Measurements from ENCODE around the gene PPP1R3C.
A peak's percentile ranks its signal among the peaks of the same experiment; 100 is the strongest.

Gene PPP1R3C

DNA sequence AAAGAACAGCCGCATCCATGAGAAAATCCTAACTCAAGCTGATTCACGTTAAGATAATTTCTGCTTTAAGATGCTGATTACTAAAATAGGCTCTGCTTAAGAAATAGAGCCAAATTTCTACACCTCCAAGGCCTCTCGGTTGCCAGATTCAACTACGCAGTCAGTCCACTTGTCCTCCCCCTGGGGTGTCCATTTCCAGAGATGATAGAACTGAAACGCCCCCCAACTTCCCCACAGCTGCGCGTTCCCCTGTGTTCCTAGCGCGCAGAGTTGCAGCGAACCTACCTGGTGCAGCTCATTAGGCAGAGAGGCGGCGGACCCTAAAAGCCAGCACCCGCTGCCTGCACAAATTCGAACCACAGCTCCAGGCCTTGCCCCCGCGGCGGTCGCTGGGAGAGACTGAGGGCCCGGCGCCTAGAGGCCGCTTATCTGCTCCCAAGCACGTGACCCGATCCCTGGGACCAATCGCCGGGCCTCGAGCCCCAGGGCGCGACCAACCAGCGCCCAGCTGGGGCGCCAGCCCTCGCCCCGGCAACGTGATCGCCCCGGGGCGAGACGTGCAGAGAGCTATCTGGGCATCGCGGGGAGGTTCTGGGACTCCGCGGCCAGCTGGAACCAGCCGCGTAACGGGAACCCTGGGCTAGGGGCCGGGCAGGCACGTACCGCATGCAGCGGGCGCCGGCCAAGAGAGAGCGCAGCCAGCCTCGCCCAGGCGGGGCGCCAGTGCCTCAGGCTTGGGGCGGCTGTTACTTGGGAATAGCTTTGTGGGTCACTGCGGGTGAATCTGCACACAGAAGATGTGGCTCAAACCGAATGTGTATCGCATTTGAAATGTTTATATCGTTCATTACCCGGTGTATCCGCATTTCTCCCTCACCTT, at the start of gene PPP1R3C:
PPP1R3C (minus strand) TSS at position 401 of the 880 bp plus-strand sequence; CDS start at position 299, 102 bp downstream.
- DNase-seq: peak; percentile 67

- DNase-seq: no peak
These were observed 48.7 kb upstream of the PPP1R3C start for GRCh38 chr10:91681361-91682276.

- no peak for DNase-seq
These were observed 47.6 kb upstream of the PPP1R3C start for GRCh38 chr10:91680487-91680886.

- DNase-seq: no peak
These were observed 46.4 kb upstream of the PPP1R3C start for GRCh38 chr10:91679296-91679695.

DNA sequence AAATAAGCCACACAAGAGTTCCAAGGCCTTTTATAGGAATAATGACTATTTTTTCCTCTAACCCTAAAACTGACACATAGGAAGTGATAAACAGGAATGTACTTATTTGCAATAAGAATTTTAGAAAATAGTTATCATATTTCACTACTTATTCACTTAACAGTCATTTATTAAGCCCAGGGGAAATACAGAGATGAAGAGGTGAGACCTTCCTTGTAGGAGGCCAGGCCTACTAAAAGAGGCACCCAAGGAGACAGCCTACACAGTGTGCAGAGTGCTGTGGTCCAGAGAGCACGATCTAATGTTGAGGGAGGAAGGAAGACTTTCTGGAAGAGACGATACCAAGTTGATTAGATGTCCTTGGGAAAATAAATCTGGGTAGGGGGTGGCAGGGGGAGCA, 45.0 kb upstream of the PPP1R3C start:
- DNase-seq: no peak

DNA sequence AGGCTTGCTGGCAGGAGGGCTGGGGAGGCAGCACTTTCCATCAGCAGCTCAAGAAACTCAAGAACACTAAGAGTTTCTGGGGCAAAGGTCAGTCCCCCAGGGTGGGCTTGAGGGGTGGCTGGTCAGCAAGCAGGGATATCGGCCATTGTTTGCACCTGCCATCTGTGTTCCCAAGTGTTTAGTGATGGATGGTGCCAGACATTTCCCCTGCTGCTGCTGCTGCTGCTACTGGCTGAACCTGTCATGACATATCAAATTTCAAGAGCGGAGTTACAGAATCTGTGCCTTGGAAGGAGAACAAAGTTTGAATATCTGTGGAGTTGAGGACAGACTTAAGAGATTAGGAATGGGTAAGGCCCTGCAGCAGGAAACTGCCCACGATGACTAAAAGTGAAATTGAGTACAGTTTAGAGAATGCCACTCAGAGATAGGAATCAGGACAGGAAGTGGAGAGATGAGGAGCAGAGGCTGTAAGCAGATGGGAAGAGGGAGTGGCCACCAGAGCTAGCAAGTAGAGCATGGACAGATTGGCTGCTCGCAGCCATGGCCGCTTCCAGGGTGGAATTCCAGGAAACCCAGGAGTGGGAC, 39.2 kb upstream of the PPP1R3C start:
- no peak for DNase-seq

DNA sequence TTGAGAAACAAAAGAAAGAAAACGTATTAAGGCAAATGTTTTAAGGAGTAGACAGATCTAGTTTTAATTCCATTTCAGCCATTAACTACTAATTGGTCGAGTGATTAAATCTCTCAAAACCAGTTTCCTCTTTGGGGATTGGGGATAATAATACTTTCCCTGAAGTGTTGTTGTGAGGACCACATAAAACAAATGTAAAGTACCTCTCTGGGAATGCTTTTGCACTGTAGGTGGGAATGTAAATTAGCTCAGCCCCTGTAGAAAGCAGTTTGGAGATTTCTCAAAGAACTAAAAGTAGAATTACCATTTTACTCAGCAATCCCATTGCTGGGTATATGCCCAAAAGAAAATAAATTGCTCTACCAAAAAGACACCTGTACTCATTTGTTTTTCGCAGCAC, 36.0 kb upstream of the PPP1R3C start:
- DNase-seq: no peak

- DNase-seq: no peak
These were observed 33.0 kb upstream of the PPP1R3C start for GRCh38 chr10:91665842-91666241.

DNA sequence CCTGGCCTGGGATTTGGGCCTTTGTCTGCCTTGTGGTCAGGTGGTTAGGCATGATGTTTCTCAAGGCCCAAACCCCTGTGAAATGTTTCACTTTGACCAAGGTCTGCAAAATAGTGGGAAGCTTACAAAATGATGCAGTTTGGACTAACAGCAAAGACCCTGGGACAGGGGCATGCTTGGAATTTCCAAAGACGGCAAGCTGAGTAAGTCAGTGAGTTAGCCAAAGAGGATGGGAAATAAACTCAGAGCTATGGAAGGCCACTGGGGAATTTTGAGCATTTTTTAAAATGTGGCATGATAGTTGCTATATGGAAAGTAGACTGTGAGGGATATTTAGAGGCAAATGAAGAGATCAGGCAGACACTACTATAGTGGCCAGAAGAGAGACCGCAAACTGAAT, 31.6 kb upstream of the PPP1R3C start:
- no peak for DNase-seq

DNA sequence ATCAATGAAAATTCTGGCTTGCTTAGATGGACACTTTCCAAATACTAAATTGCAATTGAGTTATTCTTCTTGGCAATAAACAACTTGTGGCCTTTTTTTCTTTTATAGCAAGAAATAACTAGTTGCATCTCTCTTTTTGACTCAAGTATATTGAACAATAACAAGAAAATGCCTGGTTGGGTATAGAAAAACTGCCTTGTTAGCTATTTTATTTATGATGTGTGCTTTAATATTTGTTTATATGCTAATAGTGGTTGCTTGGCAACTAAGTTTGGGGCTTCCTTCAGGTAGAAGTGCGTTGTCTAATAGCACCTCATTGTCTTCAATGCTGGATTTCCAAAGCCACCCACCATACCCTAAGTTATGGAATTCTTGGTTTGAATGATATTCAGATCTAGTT, 30.1 kb upstream of the PPP1R3C start:
- no peak for DNase-seq

GRCh38 chr10:91653219-91653870, 20.5 kb upstream of the PPP1R3C start:
- no peak for DNase-seq

DNA sequence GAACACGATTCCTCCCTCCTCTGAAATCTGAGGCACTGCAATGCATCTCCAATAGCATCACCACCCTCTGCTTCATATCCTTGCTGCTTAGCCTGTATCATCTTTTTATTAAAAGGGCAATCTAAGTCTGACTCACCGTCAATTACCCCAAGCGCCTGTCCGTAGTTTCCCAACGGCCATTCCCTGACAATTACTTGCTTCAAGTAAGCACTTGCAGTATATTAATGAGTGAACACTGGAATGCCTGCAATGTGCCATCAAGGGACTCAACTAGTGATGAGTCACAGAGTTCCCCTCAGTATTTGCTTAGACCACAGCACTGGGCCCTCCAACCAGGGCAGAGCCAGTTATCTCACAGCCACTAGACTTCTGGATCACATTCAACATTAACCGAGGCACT, 19.5 kb upstream of the PPP1R3C start:
- DNase-seq: no peak

- DNase-seq: no peak
These were observed 10.8 kb upstream of the PPP1R3C start for GRCh38 chr10:91643700-91644099.

DNA sequence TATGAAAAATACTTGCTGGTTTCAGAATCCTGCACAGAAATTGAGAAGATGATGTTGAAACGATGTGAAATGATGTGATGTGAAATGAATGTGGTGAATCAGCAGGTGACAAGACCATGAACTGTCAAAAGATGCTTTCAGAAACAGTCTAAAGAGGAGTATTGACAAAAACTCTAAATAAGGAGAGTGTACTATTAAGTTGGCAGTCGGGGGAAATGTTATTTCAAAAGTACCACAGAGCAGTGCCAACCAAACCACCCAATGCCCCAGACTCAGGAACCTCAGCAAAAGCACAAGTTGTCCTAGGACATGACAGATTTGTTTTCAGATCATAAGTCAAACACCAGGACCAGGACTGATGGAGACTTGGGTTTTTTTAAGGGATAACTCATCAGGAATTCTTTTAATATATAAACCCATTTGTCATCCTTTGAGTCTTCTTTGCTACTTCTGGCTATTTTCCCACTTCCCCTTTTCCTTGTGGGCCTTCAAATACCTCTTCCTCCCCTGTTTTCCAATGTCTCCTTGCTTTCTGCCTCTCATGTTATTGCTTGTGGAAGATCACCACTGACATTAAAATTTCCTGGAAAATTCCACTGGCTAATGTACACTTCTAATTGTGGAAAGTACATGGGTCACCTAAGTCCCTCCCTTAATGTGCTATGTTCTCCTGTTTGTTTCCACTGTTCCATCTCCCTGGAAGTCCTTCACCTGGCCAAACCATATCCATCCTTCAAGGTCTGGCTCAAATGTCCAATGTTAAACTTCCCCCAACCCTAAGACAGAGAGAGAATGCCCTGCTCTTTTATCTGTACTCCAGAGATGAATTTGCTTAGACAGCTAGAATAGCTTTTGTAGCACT, 10.2 kb upstream of the PPP1R3C start:
- no peak for DNase-seq

GRCh38 chr10:91636892-91637291, 4.0 kb upstream of the PPP1R3C start:
- no peak for DNase-seq

DNA sequence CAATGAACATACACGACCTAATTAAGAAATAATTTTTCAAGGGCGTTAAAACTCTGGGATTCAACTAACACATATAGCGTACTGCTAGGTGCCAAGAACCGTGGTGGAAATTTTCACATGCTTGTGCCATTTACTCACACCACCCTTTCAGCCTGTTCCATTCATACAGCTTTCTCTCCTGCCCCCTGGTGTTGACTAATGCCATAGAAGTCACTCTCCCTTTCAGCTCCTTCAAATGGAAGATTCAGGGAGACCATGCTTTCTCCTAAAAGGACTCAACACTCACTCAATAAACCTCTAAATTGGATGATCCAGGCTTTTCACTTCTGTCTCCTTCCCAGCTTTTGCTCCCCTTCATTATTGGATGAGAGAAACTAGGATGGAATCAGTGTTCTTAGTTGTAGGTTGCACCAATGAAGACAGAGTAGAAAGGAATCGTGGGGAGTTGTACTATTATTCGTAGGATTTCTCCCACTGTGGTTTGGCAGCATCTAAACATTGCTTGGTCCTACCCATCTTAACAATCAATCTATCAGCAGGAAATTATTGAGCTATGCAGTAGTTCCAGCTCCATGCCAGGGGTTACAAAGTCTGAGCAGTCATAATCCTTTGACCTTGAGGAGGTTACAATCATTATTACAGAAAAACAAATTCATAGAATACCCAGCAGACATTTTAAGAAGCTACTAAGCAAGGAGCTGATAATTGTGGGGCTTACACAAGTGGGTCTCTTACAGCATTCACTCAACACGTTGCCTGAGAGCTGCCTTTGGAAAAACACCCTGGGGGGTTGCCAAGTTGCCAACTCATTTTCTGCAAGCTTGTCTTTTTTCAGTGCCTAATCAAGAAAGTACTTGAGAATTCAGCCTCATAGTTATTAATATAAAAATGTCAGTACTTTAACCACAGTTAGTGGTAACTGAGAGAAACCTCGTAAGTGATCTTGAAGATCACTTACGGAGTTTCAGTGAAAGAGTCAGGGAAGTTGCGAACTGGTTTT, 2.8 kb upstream of the PPP1R3C start:
- DNase-seq: peak; percentile 40

- DNase-seq: no peak
These were observed 2.0 kb upstream of the PPP1R3C start for GRCh38 chr10:91634898-91635297.

GRCh38 chr10:91634246-91634645, 1.4 kb upstream of the PPP1R3C start:
- DNase-seq: no peak

DNA sequence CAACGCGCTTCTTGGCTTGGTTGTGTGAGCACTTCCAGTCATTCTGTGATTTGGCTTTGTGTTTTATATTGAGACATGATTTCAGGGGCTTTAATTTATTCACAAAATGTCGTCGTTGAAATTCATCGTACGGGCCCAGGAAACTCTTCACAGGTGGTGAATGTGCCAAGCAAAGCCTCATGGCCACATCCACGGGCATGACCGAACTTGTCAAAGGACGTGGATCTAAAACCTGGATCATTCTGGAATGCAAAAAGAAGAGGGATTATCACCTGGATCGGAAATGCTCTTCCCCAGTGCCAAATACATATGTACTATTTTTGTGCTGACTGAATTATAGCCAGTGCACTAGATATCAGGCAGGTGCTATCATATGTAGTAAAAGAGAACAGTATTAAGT, 2.2 kb downstream of the PPP1R3C start:
- DNase-seq: no peak

- DNase-seq: no peak
These were observed 2.9 kb downstream of the PPP1R3C start for GRCh38 chr10:91629715-91630549.
